HFF-Myc (cell line): ENCODE measurements around the gene KCNJ4.
"Not testable (repeated sequence)": the region's sequence is repeated elsewhere in the genome, so short reads cannot be mapped to it uniquely, and the experiment has no call there.

ENCODE experiments used
- DNase-seq: peaks from one replicate; pipeline ENCODE4 v3.0.0-alpha.2; 2011; ENCODE audit warnings: low read depth; ENCODE audit errors: extremely low read depth
- H3K4me3 ChIP-seq: replicated peaks from 2 replicates; pipeline ENCODE4 v1.5.1; 2011; ENCODE audit warnings: low read depth, mild to moderate bottlenecking, control low read depth, low read length
- CTCF ChIP-seq: IDR thresholded peaks from 2 replicates; pipeline ENCODE4 v1.5.1; 2012; ENCODE audit warnings: mild to moderate bottlenecking, low read depth, low read length, control low read depth; ENCODE audit errors: missing control alignments

KCNJ4 gene

DNA sequence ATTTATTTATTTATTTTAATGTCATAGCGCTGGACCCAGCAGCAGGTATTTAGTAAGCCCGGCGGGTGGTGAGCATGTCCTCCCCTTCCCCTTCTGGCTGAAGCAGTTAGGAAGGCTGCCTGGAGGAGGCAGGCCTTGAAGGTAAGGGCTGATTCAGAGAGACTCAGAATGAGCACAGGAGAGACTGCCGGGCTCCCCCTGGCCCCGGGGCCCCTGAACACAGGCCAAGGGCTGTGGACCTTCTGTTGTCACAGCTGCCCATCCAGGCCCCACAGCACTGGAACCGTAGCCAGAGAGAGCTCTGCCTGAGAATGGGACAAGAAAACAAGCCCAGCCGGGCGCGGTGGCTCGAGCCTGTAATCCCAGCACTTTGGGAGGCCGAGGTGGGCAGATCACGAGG is 52.8 kb downstream of the KCNJ4 start:
- TF ChIP-seq CTCF: no peak
- no peak for DNase-seq
- H3K4me3 ChIP-seq: no peak overlapping the region

DNA sequence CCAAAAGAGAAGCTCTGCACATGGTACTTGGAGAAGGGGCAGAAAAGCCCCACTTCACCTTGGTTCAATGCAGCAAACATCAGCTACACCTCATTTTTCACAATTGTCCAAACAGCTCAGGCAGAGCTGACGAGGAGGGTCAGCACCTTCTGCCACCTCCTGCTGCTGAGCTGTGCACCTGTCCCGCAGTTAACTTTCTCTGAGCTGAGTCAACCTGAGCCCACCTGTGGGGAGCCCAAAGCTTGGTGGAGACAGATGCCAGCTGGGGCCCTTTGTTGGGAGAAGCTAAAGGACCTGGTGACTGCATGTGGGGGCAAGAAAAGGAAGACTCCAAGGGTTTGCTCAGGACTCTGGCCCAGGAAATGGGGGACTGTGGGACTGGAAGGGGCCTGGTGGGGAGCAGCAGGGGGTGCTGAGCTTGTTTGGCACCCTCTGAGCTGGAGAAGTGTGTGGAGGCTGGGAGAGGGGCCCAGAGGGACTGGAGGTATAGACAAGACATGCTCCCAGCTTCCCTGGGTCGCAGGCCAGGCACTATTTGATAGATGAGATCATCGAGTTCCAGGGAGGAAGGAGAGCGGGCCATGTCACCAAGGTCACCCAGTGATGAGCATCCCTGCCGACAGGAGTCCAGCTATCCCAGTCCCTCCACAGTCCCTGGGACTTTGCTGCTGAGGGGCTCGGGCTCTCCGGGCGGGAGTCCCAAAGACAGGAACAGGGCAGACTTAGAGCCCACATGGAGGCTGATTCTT is 53.5 kb downstream of the KCNJ4 start:
- TF ChIP-seq CTCF: no peak
- H3K4me3 ChIP-seq: no peak overlapping the region
- DNase-seq: no peak

DNA sequence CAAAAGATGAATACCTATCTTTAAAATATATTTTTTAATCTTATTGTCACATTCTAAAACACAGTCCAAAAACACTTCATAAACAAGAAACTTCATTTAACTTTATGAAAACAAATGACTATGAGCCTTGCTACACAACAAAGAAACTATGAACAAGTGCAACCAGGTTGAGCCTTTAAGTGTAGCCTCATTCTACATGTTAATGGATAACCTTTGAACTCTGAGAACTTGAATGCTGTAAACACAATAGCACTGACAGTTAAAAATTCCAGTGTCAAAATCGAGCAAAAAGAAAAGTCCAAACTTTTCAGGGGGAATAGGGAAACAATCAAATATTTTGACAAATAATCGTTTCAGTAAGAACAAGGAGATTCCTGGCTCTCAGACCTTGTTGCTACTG is 54.7 kb downstream of the KCNJ4 start:
- not testable (repeated sequence) for DNase-seq, H3K4me3 ChIP-seq

DNA sequence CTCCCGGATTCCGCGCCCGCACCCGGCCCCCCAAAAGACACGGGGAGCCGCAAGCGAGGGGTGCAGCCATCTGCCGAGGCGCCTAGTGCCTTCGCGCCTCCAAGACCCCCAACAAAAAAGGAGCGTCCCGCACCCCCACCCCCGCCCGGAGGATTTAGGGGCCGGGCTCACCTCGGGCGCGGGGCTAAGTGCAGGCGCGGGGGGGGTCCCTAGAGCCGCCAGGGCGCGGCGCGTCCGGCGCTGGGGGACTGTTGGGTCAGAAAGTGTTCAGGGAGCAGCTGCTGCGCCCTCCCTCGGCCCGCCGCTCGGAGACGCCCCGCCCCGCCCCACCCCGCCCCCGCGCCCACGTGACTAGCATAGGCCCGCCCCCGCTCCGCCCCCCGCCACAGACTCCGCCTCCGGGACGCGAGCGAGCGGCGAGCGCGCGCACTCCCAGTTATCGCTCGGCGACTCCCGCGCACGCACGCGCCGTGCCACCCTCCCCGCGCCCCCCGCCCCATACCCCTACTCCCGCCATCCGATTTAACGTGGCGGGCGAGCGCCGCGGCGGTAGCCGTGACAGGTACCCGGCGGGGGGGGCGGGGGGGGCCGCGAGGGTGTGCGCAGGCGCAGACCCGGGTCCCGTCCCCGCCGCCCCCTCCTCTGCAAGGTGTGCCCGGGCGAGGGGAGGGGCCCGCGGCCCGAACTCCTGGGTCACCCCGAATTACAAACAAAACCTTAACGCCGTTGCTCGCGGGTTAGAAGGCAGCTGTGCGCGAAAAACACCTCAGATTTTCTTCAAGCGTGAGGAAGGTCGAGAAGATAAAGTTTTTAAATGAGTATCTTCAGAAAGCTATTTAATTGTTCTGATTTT is 56.2 kb downstream of the KCNJ4 start:
- peak; percentile 4 for DNase-seq
- TF ChIP-seq CTCF: no peak
- peak overlapping the region; percentile 60 for H3K4me3 ChIP-seq

DNA sequence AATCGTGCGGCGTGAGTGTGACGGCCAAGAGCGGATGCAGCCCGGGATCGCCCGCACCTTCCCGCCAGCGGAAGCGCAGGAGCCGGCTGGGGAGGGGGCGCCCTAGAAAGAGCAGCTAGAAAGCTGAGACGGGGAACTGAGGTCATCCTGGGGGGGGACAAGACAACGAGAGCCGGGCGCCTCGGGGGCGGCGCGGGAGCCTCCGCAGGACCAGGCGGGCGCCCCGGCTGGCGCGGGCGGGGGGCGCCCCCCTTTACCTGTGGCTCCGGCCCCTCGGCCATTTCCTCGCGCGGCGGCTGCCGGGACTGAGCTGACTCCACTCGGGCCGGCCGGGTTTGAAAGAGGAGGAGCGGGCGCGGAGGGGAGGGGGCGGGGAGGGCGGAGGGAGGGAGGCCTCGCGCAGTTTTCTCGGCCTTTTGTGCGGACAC is 56.8 kb downstream of the KCNJ4 start:
- not testable (repeated sequence) for DNase-seq
- peak overlapping the region; percentile 60 for H3K4me3 ChIP-seq

DNA sequence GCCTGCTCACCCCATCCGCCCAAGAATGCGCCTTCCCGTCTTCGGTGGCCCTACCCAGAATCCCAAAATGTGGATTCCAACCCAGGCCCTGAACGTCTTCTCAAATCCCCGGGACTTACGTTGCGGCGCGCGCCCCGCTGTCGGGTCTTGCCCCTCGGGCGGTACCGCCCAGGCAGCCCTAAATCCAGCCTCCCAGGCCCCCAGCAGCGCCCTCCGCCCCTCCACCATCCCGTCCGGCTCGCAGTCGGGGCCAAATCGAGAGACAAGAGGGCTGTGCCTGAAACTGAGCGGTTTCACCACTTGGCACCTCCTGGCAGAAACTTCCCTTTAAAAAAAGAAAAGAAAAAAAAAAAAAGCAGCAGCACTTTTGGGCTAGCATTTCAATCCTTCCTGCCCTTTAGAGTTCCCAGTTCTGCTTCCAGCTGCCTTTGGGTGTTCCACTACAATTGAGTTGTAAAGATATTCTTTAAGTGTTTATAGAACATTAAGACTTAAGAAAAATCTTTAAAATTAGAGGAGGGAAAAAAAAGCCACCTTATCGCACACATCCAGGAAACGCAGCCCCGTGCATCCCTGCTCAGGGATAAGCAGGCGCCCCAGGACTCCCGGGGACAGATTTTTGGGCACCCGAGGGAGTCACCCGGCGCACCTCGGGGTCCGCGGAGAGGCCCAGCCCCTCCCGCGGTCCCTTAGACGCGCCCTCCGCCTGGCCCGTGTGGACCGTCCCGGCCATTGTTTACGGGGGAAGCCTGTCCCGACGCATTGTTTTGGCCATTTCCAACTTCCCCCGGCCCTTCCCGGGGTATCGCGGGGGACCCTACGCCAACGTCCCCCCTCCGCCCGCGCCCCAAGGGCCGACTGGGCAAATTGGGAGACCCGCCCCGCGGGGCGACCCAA is 57.6 kb downstream of the KCNJ4 start:
- no peak for DNase-seq
- no peak for TF ChIP-seq CTCF

GRCh38 chr22:38396440-38397069 is 58.4 kb downstream of the KCNJ4 start:
- DNase-seq: not testable (repeated sequence)
- peak overlapping the region; percentile 60 for H3K4me3 ChIP-seq

More for the DNA sequence above, 57.6 kb downstream of the KCNJ4 start:
- H3K4me3 ChIP-seq: peak overlapping the region; percentile 60

GRCh38 chr22:38395944-38396343 is 59.1 kb downstream of the KCNJ4 start:
- not testable (repeated sequence) for H3K4me3 ChIP-seq, DNase-seq

DNA sequence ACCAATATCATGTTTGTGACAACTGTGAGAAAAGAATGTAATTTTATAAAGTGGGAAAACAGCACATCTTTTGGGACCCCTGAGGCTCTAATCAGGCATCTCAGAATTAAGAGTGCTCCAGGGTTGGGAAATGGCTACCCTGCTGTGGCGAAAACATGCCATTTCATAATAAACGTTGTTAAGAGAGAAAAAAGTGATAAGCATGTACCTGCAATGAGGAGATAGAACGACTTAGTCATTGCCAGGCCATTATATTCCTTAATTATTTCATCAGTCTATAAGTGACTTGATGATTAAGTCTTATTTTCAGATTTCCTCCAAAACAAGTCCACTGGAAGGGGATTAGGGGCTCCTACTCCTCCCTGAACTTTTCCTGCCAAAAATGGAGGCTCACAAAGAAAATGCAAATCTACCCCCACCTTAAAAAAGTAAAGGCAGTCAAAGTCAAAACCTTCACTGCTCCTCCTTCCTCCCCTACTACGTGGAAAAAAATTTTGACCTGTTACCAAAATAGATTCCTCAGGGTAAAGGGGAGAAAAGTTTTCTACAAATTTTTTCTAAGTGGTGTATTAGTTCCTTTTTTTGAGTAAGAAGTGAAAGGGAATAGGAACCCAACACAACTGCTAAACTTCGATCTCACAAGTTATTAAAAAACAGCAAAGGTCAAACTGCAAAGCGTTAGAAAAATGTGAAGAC is 59.9 kb downstream of the KCNJ4 start:
- H3K4me3 ChIP-seq, DNase-seq: not testable (repeated sequence)

DNA sequence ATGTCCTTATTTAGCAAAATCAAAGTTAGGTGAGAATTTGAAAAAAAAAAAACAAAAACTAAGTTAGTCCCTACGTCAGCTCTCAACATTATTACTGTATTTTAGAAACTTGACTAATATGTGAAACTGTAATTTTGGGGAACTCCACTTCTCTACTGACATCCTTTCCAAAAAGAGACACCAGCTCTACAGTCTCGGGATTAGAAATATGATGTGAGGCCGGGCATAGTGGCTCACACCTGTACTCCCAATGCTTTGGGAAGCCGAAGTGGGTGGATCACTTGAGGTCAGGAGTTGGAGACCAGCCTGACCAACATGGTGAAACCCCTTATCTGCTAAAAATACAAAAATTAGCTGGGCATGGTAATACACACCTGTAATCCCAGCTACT is 65.6 kb downstream of the KCNJ4 start:
- DNase-seq, H3K4me3 ChIP-seq: not testable (repeated sequence)

- not testable (repeated sequence) for H3K4me3 ChIP-seq, DNase-seq
Observed at GRCh38 chr22:38388506-38389427, 66.2 kb downstream of the KCNJ4 start.
